Measurements from ENCODE around the gene USF3.

DNA sequence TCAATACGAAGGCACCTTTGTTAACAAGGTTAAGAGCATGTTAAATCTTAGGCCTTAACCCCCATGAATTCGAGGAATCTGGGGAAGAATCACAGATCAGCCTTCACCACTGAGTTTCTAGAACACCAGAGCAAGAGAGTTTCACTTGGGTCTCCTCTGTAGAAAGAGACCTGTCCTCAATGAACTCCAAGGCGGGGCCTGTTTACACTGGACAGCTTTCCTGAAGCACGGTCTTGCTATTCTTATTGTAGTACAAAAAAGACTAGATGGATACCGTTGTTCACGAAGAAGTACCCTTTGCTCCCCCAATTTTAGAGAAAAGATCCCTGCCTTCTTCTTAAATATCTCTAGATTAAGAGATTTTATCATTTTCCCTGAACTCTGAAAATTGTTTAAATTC is 64.9 kb downstream of the USF3 start:
- TF ChIP-seq, protein P1, sequence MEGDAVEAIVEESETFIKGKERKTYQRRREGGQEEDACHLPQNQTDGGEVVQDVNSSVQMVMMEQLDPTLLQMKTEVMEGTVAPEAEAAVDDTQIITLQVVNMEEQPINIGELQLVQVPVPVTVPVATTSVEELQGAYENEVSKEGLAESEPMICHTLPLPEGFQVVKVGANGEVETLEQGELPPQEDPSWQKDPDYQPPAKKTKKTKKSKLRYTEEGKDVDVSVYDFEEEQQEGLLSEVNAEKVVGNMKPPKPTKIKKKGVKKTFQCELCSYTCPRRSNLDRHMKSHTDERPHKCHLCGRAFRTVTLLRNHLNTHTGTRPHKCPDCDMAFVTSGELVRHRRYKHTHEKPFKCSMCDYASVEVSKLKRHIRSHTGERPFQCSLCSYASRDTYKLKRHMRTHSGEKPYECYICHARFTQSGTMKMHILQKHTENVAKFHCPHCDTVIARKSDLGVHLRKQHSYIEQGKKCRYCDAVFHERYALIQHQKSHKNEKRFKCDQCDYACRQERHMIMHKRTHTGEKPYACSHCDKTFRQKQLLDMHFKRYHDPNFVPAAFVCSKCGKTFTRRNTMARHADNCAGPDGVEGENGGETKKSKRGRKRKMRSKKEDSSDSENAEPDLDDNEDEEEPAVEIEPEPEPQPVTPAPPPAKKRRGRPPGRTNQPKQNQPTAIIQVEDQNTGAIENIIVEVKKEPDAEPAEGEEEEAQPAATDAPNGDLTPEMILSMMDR (conservative IDR thresholded peaks at IDR 0.05; ENCODE audit: low read length): no peak
- no peak for TF ChIP-seq EZH2phosphoT487 (IDR thresholded peaks at IDR 0.05; ENCODE audit: borderline replicate concordance)
